K562 (cell line): ENCODE data around the gene PMFBP1. TPM values are rescaled to one million over a fixed set of nuclear protein-coding genes. Genes with fewer than 3 reads are reported as not detected.
A peak's percentile ranks its signal among the peaks of the same experiment; 100 is the strongest.

Source experiments
- ATAC-seq: fragments of 200-7000 bp; cut with Tn5 transposase; 3 replicates; pipeline ENCODE4 v1.9.1; 2020; ENCODE audit warnings: moderate library complexity
- BruUV-seq: library from RNA; stranded (reverse); fragments of 400-500 nt; replicated peaks from 2 replicates; lab custom pipeline; 2021; lab: Mats Ljungman, UMichigan
- CTCF ChIA-PET: fragments of 300-600 bp; formaldehyde crosslinking; extraction: SDS; loops from one replicate; lab custom pipeline; 2021; ENCODE audit warnings: low intra/inter-chr PET ratio; lab: Yijun Ruan, JAX
- POLR2A ChIA-PET: fragments of 300-600, 350-650 bp; sonication (Branson Sonifier 250); formaldehyde crosslinking; extraction: SDS; loops from one replicate; lab custom pipeline; 2021; ENCODE audit warnings: antibody characterized with exemption, inconsistent platforms; lab: Yijun Ruan, JAX
- DNase-seq, 4 experiments: peaks; one replicate each; pipeline versions ENCODE4 v3.0.0 to v3.0.0-alpha.2; 2011 to 2018; ENCODE audit warnings: low spot score in 3 of 4, mixed read lengths in 3 of 4; ENCODE audit errors: extremely low read depth in 1 of 4
- FAIRE-seq: peaks from 2 replicates; lab custom pipeline; 2011; peaks lifted over from hg19 to GRCh38; lab: Jason Lieb, UNC
- H2AFZ ChIP-seq: 2 replicates; pipeline ENCODE4 v1.6.0; 2011; ENCODE audit warnings: low read depth, low read length, control low read depth, inconsistent platforms
- H3K27ac ChIP-seq: fragments of 200-600 bp; 3 replicates; pipeline ENCODE4 v1.8.0; 2011; ENCODE audit warnings: low read depth, mild to moderate bottlenecking, control low read depth, inconsistent platforms, low read length, moderate library complexity, mixed read lengths; ENCODE audit errors: extremely low read depth
- H3K27me3 ChIP-seq, 2 experiments: fragments of 300-600 bp in 1 of 2; 2 replicates in 1 of 2; 3 replicates in 1 of 2; pipeline versions ENCODE4 v1.6.0 to v1.8.0; 2011; ENCODE audit warnings: inconsistent platforms in 2 of 2, low read length in 2 of 2, mild to moderate bottlenecking in 1 of 2, mixed read lengths in 1 of 2, moderate library complexity in 1 of 2; ENCODE audit not compliant: control insufficient read depth in 2 of 2, insufficient read depth in 2 of 2
- H3K36me3 ChIP-seq: fragments of 300-600 bp; 3 replicates; pipeline ENCODE4 v1.8.0; 2011; ENCODE audit warnings: mild to moderate bottlenecking, low read length, inconsistent platforms; ENCODE audit not compliant: control insufficient read depth, insufficient read depth
- H3K4me1 ChIP-seq, 2 experiments: fragments of 200-600 bp in 1 of 2; replicated peaks in 1 of 2; 2 replicates in 1 of 2; 3 replicates in 1 of 2; pipeline versions ENCODE4 v1.5.1 to v1.8.0; 2011; ENCODE audit warnings: inconsistent platforms in 2 of 2, low read length in 2 of 2, mild to moderate bottlenecking in 1 of 2, mixed read lengths in 1 of 2, moderate library complexity in 1 of 2; ENCODE audit not compliant: control insufficient read depth in 2 of 2, insufficient read depth in 2 of 2
- H3K4me2 ChIP-seq: 2 replicates; pipeline ENCODE4 v1.6.1; 2011; ENCODE audit warnings: low read length, control low read depth, inconsistent platforms, mixed read lengths; ENCODE audit not compliant: insufficient read depth
- H3K4me3 ChIP-seq: fragments of 200-600 bp; sonication (generic), shearing (Covaris generic); 2 replicates; pipeline ENCODE4 v1.5.1; 2016; ENCODE audit warnings: control low read depth, inconsistent platforms
- H3K79me2 ChIP-seq: fragments of 200-600 bp; 3 replicates; pipeline ENCODE4 v1.8.0; 2011; ENCODE audit warnings: low read length, inconsistent platforms; ENCODE audit not compliant: control insufficient read depth, insufficient read depth
- H3K9ac ChIP-seq, 2 experiments: 2 replicates each; pipeline versions ENCODE4 v1.6.0 to v1.6.1; 2011; ENCODE audit warnings: low read depth in 2 of 2, low read length in 2 of 2, control low read depth in 1 of 2, inconsistent platforms in 1 of 2, mild to moderate bottlenecking in 1 of 2, mixed read lengths in 1 of 2; ENCODE audit not compliant: insufficient read depth in 1 of 2
- H3K9me1 ChIP-seq: one replicate; pipeline ENCODE4 v1.6.0; 2011; ENCODE audit warnings: inconsistent platforms, mild to moderate bottlenecking, low read length, moderate library complexity; ENCODE audit not compliant: control insufficient read depth, insufficient read depth
- H3K9me3 ChIP-seq: replicated peaks from 2 replicates; pipeline ENCODE4 v1.5.1; 2011; ENCODE audit warnings: low read depth, low read length, inconsistent platforms; ENCODE audit not compliant: control insufficient read depth, insufficient read depth
- H4K20me1 ChIP-seq: replicated peaks from 2 replicates; pipeline ENCODE4 v1.6.1; 2011; ENCODE audit warnings: low read length, inconsistent platforms, mixed read lengths; ENCODE audit not compliant: control insufficient read depth, insufficient read depth
- SPI1 ChIP-seq: IDR thresholded peaks from 2 replicates; pipeline ENCODE4 v1.6.1; 2011; ENCODE audit warnings: low read depth, low read length, control low read depth, borderline replicate concordance
- ZNF766 ChIP-seq: fragments of 200-800 bp; sonication (Bioruptor generic); conservative IDR thresholded peaks from 2 replicates; pipeline ENCODE4 v1.6.1; 2016; ENCODE audit warnings: missing genetic modification characterization, missing compliant biosample characterization
- WGBS: fragments of 100-300 bp; shearing (Covaris generic); methylation state at CpG from one replicate; pipeline ENCODE4 v1.1.6; 2016; ENCODE audit warnings: low coverage, mixed read lengths; ENCODE audit not compliant: insufficient coverage; ENCODE audit errors: missing lambda C conversion rate; 5-methylcytosine and 5-hydroxymethylcytosine counted together
- in situ Hi-C: fragments of 300-500 bp; cut with MboI; formaldehyde crosslinking; loops from 4 replicates; pipeline ENCODE4 v1.15.0; 2018; ENCODE audit warnings: inconsistent platforms, mixed read lengths
- intact Hi-C: fragments of 100-400 bp; cut with micrococcal nuclease; formaldehyde crosslinking; loops from 2 replicates; pipeline ENCODE4 v1.14.2; 2022
- polyA plus RNA-seq, 8 experiments: library from polyadenylated mRNA; depleted of rRNA in 4 of 8; stranded (reverse) in 5 of 8; unstranded in 3 of 8; fragments of >200 nt; fragmentation: Nextera tagmentation in 2 of 8; fragmentation: Illumina TruSeq in 1 of 8; extraction: Ambion mirVana in 2 of 8; extraction: Trizol in 1 of 8; gene quantifications; 2 replicates each; pipeline versions ENCODE4 v1.2.1 to v1.2.3, GENCODE V29; 2011 to 2014; ENCODE audit warnings: inconsistent platforms in 1 of 8, missing spikeins in 1 of 8
- total RNA-seq, 7 experiments: library from RNA; depleted of rRNA in 6 of 7; stranded (reverse); fragments of >200 nt in 6 of 7; fragmentation: Illumina TruSeq in 2 of 7; extraction: Trizol in 2 of 7; gene quantifications; 2 replicates each; pipeline versions ENCODE4 v1.2.1 to v1.2.3, GENCODE V29; 2011 to 2021; ENCODE audit warnings: low replicate concordance in 1 of 7
- TF ChIP-seq, protein P1 (sequence below): fragments of 250-450 bp; sonication (Bioruptor Pico); IDR thresholded peaks from 2 replicates; pipeline ENCODE4 v1.8.0; 2022; ENCODE audit warnings: moderate library complexity, mild to moderate bottlenecking, inconsistent platforms
- TF ChIP-seq, protein P2 (sequence below), 2 experiments: fragments of 450-650 bp; formaldehyde crosslinking in 1 of 2; IDR thresholded peaks; 2 replicates each; pipeline versions ENCODE4 v1.4.0 to v1.6.1; 2014 to 2020; ENCODE audit warnings: mild to moderate bottlenecking in 2 of 2, borderline replicate concordance in 1 of 2, low read depth in 1 of 2
- TF ChIP-seq, protein P3 (sequence below): fragments of 250-450 bp; sonication (Bioruptor Pico); IDR thresholded peaks from 2 replicates; pipeline ENCODE4 v1.8.0; 2021; ENCODE audit warnings: borderline replicate concordance, mild to moderate bottlenecking, moderate library complexity; ENCODE audit not compliant: poor library complexity, severe bottlenecking
- TF ChIP-seq, protein P4 (sequence below), 3 experiments: IDR thresholded peaks in 2 of 3; conservative IDR thresholded peaks in 1 of 3; 2 replicates each; pipeline ENCODE4 v1.5.1; 2011 to 2012; ENCODE audit warnings: low read length in 3 of 3, mild to moderate bottlenecking in 3 of 3, control low read depth in 2 of 3, improper control_type of control experiment in 1 of 3, inconsistent platforms in 1 of 3, low read depth in 1 of 3, mixed read lengths in 1 of 3, moderate library complexity in 1 of 3; ENCODE audit not compliant: insufficient read depth in 2 of 3
- TF ChIP-seq, protein P5 (sequence below): fragments of 450-650 bp; formaldehyde crosslinking; IDR thresholded peaks from 2 replicates; pipeline ENCODE4 v1.4.0; 2020; ENCODE audit warnings: mild to moderate bottlenecking, moderate library complexity

Gene PMFBP1
- total and polyA plus RNA-seq, 9 of the 15 experiments (the other 6 are each of a cell fraction or from before 2014, with no cell fraction given): 0.13 to 0.91 (median 0.47) TPM

GRCh38 chr16:72099377-72099818 lies 72.6 kb downstream of the PMFBP1 start:
- peaks cover 3% of the 10 kb centered on the region in 2 experiments; a peak in 1 of 5 replicates for H3K4me1 ChIP-seq
- H3K9me1 ChIP-seq: no peaks in the 10 kb centered on the region
- 62% methylated on average over 11 of the region's 12 CpGs for WGBS
- intact Hi-C loops (loop anchor here (1.0 kb wide), 1 partner anchor 33 kb away; no protein-coding TSS in a partner anchor), in situ Hi-C loops (no loop called here)
- ChIA-PET CTCF (interaction anchor here (0.5 to 1.8 kb wide), 4 partner anchors 29 to 535 kb away, joined by 3 to 22 read pairs (median 4); no protein-coding TSS in a partner anchor), POLR2A (interaction anchor here (0.6 to 0.7 kb wide), 3 partner anchors 15 to 464 kb away, joined by 3 read pairs; no protein-coding TSS in a partner anchor)
- no peaks in the 10 kb centered on the region for H3K27me3 ChIP-seq
- H4K20me1 ChIP-seq: 0 out of 2 replicates have a peak, but pooled peaks cover 10% of the 10 kb centered on the region
- peak; percentile 97 for FAIRE-seq
- DNase-seq: peak; percentile 57 to 72 (median 64)
- BruUV-seq: no TSS peak
- H3K9ac ChIP-seq: no peak overlapping the region
- ATAC-seq: peak; percentile 95
- no peak overlapping the region for H3K27ac ChIP-seq
- H2AFZ ChIP-seq: no peak overlapping the region
- H3K4me3 ChIP-seq: no peak overlapping the region
- H3K9me3 ChIP-seq: no peaks in the 10 kb centered on the region
- peaks cover 87% of the 10 kb centered on the region for H3K36me3 ChIP-seq
- peaks cover 19% of the 10 kb centered on the region for H3K79me2 ChIP-seq
- H3K4me2 ChIP-seq: no peak overlapping the region
- TF ChIP-seq, protein P1, sequence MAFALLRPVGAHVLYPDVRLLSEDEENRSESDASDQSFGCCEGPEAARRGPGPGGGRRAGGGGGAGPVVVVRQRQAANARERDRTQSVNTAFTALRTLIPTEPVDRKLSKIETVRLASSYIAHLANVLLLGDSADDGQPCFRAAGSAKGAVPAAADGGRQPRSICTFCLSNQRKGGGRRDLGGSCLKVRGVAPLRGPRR (CRISPR knock-in tag): no peak
- TF ChIP-seq, protein P2, sequence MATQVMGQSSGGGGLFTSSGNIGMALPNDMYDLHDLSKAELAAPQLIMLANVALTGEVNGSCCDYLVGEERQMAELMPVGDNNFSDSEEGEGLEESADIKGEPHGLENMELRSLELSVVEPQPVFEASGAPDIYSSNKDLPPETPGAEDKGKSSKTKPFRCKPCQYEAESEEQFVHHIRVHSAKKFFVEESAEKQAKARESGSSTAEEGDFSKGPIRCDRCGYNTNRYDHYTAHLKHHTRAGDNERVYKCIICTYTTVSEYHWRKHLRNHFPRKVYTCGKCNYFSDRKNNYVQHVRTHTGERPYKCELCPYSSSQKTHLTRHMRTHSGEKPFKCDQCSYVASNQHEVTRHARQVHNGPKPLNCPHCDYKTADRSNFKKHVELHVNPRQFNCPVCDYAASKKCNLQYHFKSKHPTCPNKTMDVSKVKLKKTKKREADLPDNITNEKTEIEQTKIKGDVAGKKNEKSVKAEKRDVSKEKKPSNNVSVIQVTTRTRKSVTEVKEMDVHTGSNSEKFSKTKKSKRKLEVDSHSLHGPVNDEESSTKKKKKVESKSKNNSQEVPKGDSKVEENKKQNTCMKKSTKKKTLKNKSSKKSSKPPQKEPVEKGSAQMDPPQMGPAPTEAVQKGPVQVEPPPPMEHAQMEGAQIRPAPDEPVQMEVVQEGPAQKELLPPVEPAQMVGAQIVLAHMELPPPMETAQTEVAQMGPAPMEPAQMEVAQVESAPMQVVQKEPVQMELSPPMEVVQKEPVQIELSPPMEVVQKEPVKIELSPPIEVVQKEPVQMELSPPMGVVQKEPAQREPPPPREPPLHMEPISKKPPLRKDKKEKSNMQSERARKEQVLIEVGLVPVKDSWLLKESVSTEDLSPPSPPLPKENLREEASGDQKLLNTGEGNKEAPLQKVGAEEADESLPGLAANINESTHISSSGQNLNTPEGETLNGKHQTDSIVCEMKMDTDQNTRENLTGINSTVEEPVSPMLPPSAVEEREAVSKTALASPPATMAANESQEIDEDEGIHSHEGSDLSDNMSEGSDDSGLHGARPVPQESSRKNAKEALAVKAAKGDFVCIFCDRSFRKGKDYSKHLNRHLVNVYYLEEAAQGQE (IDR thresholded peaks at IDR 0.05; ENCODE audit: borderline replicate concordance): peak; percentile 60; the same call in 1 of the 2 replicates
- TF ChIP-seq, protein P2 (CRISPR knock-in tag; IDR thresholded peaks at IDR 0.05; ENCODE audit: low read depth): no peak
- no peak for TF ChIP-seq ZNF766 (CRISPR knock-in tag)
- TF ChIP-seq, protein P3, sequence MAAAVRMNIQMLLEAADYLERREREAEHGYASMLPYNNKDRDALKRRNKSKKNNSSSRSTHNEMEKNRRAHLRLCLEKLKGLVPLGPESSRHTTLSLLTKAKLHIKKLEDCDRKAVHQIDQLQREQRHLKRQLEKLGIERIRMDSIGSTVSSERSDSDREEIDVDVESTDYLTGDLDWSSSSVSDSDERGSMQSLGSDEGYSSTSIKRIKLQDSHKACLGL: no peak
- TF ChIP-seq, protein P4, sequence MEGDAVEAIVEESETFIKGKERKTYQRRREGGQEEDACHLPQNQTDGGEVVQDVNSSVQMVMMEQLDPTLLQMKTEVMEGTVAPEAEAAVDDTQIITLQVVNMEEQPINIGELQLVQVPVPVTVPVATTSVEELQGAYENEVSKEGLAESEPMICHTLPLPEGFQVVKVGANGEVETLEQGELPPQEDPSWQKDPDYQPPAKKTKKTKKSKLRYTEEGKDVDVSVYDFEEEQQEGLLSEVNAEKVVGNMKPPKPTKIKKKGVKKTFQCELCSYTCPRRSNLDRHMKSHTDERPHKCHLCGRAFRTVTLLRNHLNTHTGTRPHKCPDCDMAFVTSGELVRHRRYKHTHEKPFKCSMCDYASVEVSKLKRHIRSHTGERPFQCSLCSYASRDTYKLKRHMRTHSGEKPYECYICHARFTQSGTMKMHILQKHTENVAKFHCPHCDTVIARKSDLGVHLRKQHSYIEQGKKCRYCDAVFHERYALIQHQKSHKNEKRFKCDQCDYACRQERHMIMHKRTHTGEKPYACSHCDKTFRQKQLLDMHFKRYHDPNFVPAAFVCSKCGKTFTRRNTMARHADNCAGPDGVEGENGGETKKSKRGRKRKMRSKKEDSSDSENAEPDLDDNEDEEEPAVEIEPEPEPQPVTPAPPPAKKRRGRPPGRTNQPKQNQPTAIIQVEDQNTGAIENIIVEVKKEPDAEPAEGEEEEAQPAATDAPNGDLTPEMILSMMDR (IDR thresholded peaks at IDR 0.05 in 2 of 3, conservative IDR thresholded peaks at IDR 0.05 in 1 of 3; ENCODE audit: insufficient read depth in 2 of 3, low read depth in 1 of 3, low read length in 3 of 3): peak; percentile 71 to 79 (median 73)
- no peak for TF ChIP-seq SPI1
- TF ChIP-seq, protein P5, sequence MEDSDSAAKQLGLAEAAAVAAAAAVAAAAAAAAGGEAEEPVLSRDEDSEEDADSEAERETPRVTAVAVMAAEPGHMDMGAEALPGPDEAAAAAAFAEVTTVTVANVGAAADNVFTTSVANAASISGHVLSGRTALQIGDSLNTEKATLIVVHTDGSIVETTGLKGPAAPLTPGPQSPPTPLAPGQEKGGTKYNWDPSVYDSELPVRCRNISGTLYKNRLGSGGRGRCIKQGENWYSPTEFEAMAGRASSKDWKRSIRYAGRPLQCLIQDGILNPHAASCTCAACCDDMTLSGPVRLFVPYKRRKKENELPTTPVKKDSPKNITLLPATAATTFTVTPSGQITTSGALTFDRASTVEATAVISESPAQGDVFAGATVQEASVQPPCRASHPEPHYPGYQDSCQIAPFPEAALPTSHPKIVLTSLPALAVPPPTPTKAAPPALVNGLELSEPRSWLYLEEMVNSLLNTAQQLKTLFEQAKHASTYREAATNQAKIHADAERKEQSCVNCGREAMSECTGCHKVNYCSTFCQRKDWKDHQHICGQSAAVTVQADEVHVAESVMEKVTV (CRISPR knock-in tag): peak; percentile 49; the same call in 1 of the 2 replicates
